Caco-2 (cell line): ENCODE data around the gene ACTN2. TPM values are rescaled to one million over a fixed set of nuclear protein-coding genes. Genes with fewer than 3 reads are reported as not detected.
A peak's percentile ranks its signal among the peaks of the same experiment; 100 is the strongest.

Source experiments
- BruUV-seq: library from RNA; stranded (reverse); fragments of 400-500 nt; replicated peaks from 2 replicates; lab custom pipeline; 2021; lab: Mats Ljungman, UMichigan
- CTCF ChIA-PET: fragments of 300-600 bp; sonication (Branson Sonifier 250); formaldehyde crosslinking; loops from one replicate; lab custom pipeline; 2022; ENCODE audit warnings: antibody characterized with exemption; lab: Charles Lee
- POLR2A ChIA-PET: fragments of 300-600 bp; sonication (Branson Sonifier 250); formaldehyde crosslinking; loops from one replicate; lab custom pipeline; 2022; ENCODE audit warnings: antibody characterized with exemption; lab: Charles Lee
- DNase-seq, 2 experiments: peaks; one replicate each; pipeline versions ENCODE4 v3.0.0 to v3.0.0-alpha.2; 2020 to 2022
- H3K27me3 ChIP-seq: replicated peaks from 2 replicates; pipeline ENCODE4 v1.6.0; 2011; ENCODE audit warnings: low read length; ENCODE audit not compliant: control insufficient read depth, insufficient read depth
- H3K36me3 ChIP-seq: 2 replicates; pipeline ENCODE4 v1.5.1; 2011; ENCODE audit warnings: low read length; ENCODE audit not compliant: control insufficient read depth, insufficient read depth
- H3K4me1 ChIP-seq: fragments of 250-450 bp; sonication (Bioruptor Pico); 2 replicates; pipeline ENCODE4 v1.5.1; 2020; ENCODE audit warnings: mild to moderate bottlenecking
- H3K4me3 ChIP-seq: 2 replicates; pipeline ENCODE4 v1.5.1; 2011; ENCODE audit warnings: low read depth, mild to moderate bottlenecking, control low read depth, low read length
- H3K9me3 ChIP-seq: fragments of 250-450 bp; sonication (Bioruptor Pico); 2 replicates; pipeline ENCODE4 v1.5.1; 2020; ENCODE audit warnings: mild to moderate bottlenecking, moderate library complexity
- H3K27ac Mint-ChIP-seq: one replicate; pipeline ENCODE4 v1.8.0; 2022; ENCODE audit warnings: mixed read lengths; ENCODE audit not compliant: unreplicated experiment
- H3K27me3 Mint-ChIP-seq: one replicate; pipeline ENCODE4 v1.8.0; 2022; ENCODE audit warnings: mixed read lengths; ENCODE audit not compliant: insufficient read depth, unreplicated experiment
- H3K36me3 Mint-ChIP-seq: one replicate; pipeline ENCODE4 v1.8.0; 2022; ENCODE audit warnings: mild to moderate bottlenecking, mixed read lengths; ENCODE audit not compliant: insufficient read depth, unreplicated experiment
- H3K4me1 Mint-ChIP-seq: one replicate; pipeline ENCODE4 v1.8.0; 2022; ENCODE audit warnings: low read depth, mixed read lengths; ENCODE audit not compliant: unreplicated experiment
- H3K4me3 Mint-ChIP-seq: one replicate; pipeline ENCODE4 v1.8.0; 2022; ENCODE audit warnings: mild to moderate bottlenecking, moderate library complexity, mixed read lengths; ENCODE audit not compliant: unreplicated experiment
- H3K9me3 Mint-ChIP-seq: one replicate; pipeline ENCODE4 v1.8.0; 2022; ENCODE audit warnings: mixed read lengths; ENCODE audit not compliant: unreplicated experiment
- CTCF ChIP-seq, 2 experiments: fragments of 200-600 bp in 1 of 2; IDR thresholded peaks; 1 replicate in 1 of 2; 2 replicates in 1 of 2; pipeline versions ENCODE4 v1.5.1 to v1.8.0; 2011 to 2022; ENCODE audit warnings: antibody characterized with exemption in 1 of 2, control low read depth in 1 of 2, inconsistent platforms in 1 of 2, low read depth in 1 of 2, low read length in 1 of 2, mild to moderate bottlenecking in 1 of 2, moderate library complexity in 1 of 2; ENCODE audit not compliant: insufficient read depth in 1 of 2, severe bottlenecking in 1 of 2, unreplicated experiment in 1 of 2
- intact Hi-C: fragments of 100-400 bp; cut with micrococcal nuclease; formaldehyde crosslinking; loops from one replicate; pipeline ENCODE4 v1.10.0; 2022; ENCODE audit not compliant: unreplicated experiment
- total RNA-seq: library from RNA; stranded (reverse); gene quantifications from 2 replicates; pipeline ENCODE4 v1.2.3, GENCODE V29; 2022

Gene ACTN2
- total RNA-seq, 1 experiment from 2014 or later = not detected

DNA sequence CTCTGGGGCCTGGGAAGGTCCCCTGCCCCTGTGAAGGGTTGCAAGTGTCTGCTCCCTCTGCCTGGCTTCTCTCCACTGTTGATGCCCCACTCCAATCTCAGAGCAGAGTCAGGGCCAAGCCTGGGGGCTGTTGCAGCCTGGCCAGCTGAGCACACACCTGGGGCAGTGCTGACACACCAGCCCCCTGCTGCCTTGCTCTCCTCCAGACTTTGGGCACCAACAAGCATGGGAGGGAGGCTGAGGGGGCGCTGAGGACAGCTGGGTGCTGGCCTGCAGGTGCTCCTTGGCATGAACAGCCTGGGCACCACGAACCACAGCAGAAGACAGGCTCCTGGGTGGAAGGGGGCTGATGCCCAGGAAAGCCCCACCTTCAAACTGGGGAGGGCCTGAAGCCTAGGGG lies 99.2 kb downstream of the ACTN2 start:
- no peak for DNase-seq
- H3K4me3 ChIP-seq = no peak overlapping the region
- ChIA-PET POLR2A (no interaction called here), CTCF (interaction anchor here (1.9 kb wide), 1 partner anchor 26 kb away, joined by 4 read pairs; no protein-coding TSS in a partner anchor)
- no peaks in the 10 kb centered on the region for H3K36me3 Mint-ChIP-seq
- intact Hi-C loops = no loop called here
- H3K4me1 Mint-ChIP-seq = no peaks in the 10 kb centered on the region
- peaks cover 4% of the 10 kb centered on the region for H3K9me3 Mint-ChIP-seq
- H3K27me3 ChIP-seq = no peaks in the 10 kb centered on the region
- no peak overlapping the region for H3K4me3 Mint-ChIP-seq
- H3K27me3 Mint-ChIP-seq = peaks cover 9% of the 10 kb centered on the region
- BruUV-seq = no TSS peak
- no peak for TF ChIP-seq CTCF (IDR thresholded peaks at IDR 0.05; ENCODE audit: insufficient read depth in 1 of 2, low read depth in 1 of 2, low read length in 1 of 2, severe bottlenecking in 1 of 2, unreplicated experiment in 1 of 2)
- H3K9me3 ChIP-seq = no peaks in the 10 kb centered on the region
- no peak overlapping the region for H3K27ac Mint-ChIP-seq
- no peaks in the 10 kb centered on the region for H3K36me3 ChIP-seq
- no peaks in the 10 kb centered on the region for H3K4me1 ChIP-seq

- Histone ChIP-seq H3K27me3 (no peaks in the 10 kb centered on the region), H3K9me3 (no peaks in the 10 kb centered on the region), H3K4me1 (no peaks in the 10 kb centered on the region), H3K4me3 (no peak overlapping the region), H3K36me3 (no peaks in the 10 kb centered on the region)
- DNase-seq = no peak
- no peak overlapping the region for H3K4me3 Mint-ChIP-seq
- no peak overlapping the region for H3K27ac Mint-ChIP-seq
- BruUV-seq = no TSS peak
- H3K27me3 Mint-ChIP-seq = peaks cover 8% of the 10 kb centered on the region
- no peaks in the 10 kb centered on the region for H3K4me1 Mint-ChIP-seq
- intact Hi-C loops = no loop called here
- no peaks in the 10 kb centered on the region for H3K36me3 Mint-ChIP-seq
- ChIA-PET POLR2A (no interaction called here), CTCF (interaction anchor here (1.9 kb wide), 1 partner anchor 27 kb away, joined by 4 read pairs; no protein-coding TSS in a partner anchor)
- H3K9me3 Mint-ChIP-seq = no peaks in the 10 kb centered on the region
- TF ChIP-seq CTCF (IDR thresholded peaks at IDR 0.05; ENCODE audit: insufficient read depth in 1 of 2, low read depth in 1 of 2, low read length in 1 of 2, severe bottlenecking in 1 of 2, unreplicated experiment in 1 of 2) = no peak
These were observed 100.2 kb downstream of the ACTN2 start for GRCh38 chr1:236786453-236786852.

GRCh38 chr1:236794585-236795034 lies 108.3 kb downstream of the ACTN2 start:
- H3K4me3 Mint-ChIP-seq = peak overlapping the region; percentile 97

More at GRCh38 chr1:236794585-236795034, 108.3 kb downstream of the ACTN2 start:
- H3K9me3 Mint-ChIP-seq = no peaks in the 10 kb centered on the region
- H3K27me3 Mint-ChIP-seq = no peaks in the 10 kb centered on the region
- BruUV-seq = no TSS peak
- peak overlapping the region; percentile 95 for H3K4me3 ChIP-seq
- TF ChIP-seq CTCF (IDR thresholded peaks at IDR 0.05; ENCODE audit: insufficient read depth in 1 of 2, low read depth in 1 of 2, low read length in 1 of 2, severe bottlenecking in 1 of 2, unreplicated experiment in 1 of 2) = no peak
- ChIA-PET POLR2A (interaction anchor here (0.6 to 1.1 kb wide), 4 partner anchors 12 to 190 kb away, joined by 3 to 9 read pairs (median 3); partner anchors contain the start of gene HEATR1), CTCF (no interaction called here)
- H3K4me1 Mint-ChIP-seq = peaks cover 5% of the 10 kb centered on the region
- intact Hi-C loops = loop anchor here (1.0 to 2.0 kb wide), 3 partner anchors 41 to 185 kb away; no protein-coding TSS in a partner anchor
- H3K27me3 ChIP-seq = no peaks in the 10 kb centered on the region
- no peaks in the 10 kb centered on the region for H3K36me3 ChIP-seq
- DNase-seq = no peak
- peak overlapping the region; percentile 97 for H3K27ac Mint-ChIP-seq
- H3K4me1 ChIP-seq = no peaks in the 10 kb centered on the region
- H3K9me3 ChIP-seq = no peaks in the 10 kb centered on the region
- H3K36me3 Mint-ChIP-seq = peaks cover 11% of the 10 kb centered on the region
